Peyer's patch (tissue), 4 donors: ENCODE data around the gene PTPRK. TPM values are rescaled to one million over a fixed set of nuclear protein-coding genes. Genes with fewer than 3 reads are reported as not detected.
A peak's percentile ranks its signal among the peaks of the same experiment; 100 is the strongest.

Experiments
- DNase-seq, 3 donors: peaks; one replicate each; pipeline ENCODE4 v3.0.0-alpha.2; 2017 to 2019
- H3K27ac ChIP-seq, 4 donors: fragments of 200-600 bp; sonication (generic); one replicate each; pipeline ENCODE4 v1.5.1; 2016 to 2019
- H3K27me3 ChIP-seq, 2 donors: fragments of 200-600 bp; sonication (generic); one replicate each; pipeline ENCODE4 v1.5.1; 2019
- H3K36me3 ChIP-seq, 3 donors: fragments of 200-600 bp; sonication (generic); one replicate each; pipeline ENCODE4 v1.5.1; 2016 to 2019
- H3K4me1 ChIP-seq, 4 donors: fragments of 200-600 bp; sonication (generic); one replicate each; pipeline ENCODE4 v1.5.1; 2016 to 2019
- H3K4me3 ChIP-seq, 4 donors: fragments of 200-600 bp; sonication (generic); 1 replicate in 3 of 4; 2 replicates in 1 of 4; pipeline ENCODE4 v1.5.1; 2016 to 2019; ENCODE audit warnings: mild to moderate bottlenecking in 1 of 4
- H3K9me3 ChIP-seq, 4 donors: fragments of 200-600 bp; sonication (generic); one replicate each; pipeline ENCODE4 v1.5.1; 2016 to 2019; ENCODE audit warnings: mild to moderate bottlenecking in 1 of 4
- POLR2A ChIP-seq, 2 donors: fragments of 450-650 bp; IDR thresholded peaks; one replicate each; pipeline ENCODE4 v1.5.1; 2017; ENCODE audit warnings: antibody characterized with exemption in 2 of 2, mild to moderate bottlenecking in 2 of 2, moderate library complexity in 2 of 2
- total RNA-seq, 4 donors: library from RNA; depleted of rRNA; stranded (reverse); fragments of >200 nt; gene quantifications; one replicate each; pipeline ENCODE4 v1.1.0, GENCODE V29; 2016
- TF ChIP-seq, protein P1 (sequence below), 6 experiments: fragments of 450-650 bp in 4 of 6; fragments of 200-600 bp in 2 of 6; sonication (generic) in 1 of 6; IDR thresholded peaks; one replicate each; pipeline ENCODE4 v1.5.1; 2017 to 2019; ENCODE audit warnings: antibody characterized with exemption in 6 of 6, mild to moderate bottlenecking in 3 of 6, moderate library complexity in 1 of 6

The PTPRK gene
- total RNA-seq, 4 donors from 2014 or later, result 109 to 192 (median 153) TPM

DNA sequence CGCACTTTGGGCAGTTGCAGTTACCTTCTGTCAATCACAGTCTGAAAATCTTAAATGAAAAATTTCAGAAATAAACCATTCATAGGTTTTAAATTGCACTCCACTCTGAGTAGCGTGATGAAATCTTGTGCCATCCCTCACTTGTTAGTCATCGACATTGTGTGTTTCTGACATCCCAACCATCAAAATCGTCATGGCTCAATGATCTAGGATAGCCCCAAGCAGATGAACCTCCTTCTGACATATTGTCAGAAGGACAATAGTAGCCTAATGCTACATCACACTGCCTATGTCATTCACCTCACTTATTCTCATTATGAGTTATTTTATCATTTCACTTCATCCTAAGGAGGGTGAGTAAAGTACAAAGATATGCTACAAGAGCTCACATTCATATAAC is 284.8 kb downstream of the PTPRK start:
- H3K4me1 ChIP-seq, result no peaks in the 10 kb centered on the region
- no peak overlapping the region for H3K27ac ChIP-seq
- TF ChIP-seq POLR2A (IDR thresholded peaks at IDR 0.05), result no peak
- TF ChIP-seq, protein P1, sequence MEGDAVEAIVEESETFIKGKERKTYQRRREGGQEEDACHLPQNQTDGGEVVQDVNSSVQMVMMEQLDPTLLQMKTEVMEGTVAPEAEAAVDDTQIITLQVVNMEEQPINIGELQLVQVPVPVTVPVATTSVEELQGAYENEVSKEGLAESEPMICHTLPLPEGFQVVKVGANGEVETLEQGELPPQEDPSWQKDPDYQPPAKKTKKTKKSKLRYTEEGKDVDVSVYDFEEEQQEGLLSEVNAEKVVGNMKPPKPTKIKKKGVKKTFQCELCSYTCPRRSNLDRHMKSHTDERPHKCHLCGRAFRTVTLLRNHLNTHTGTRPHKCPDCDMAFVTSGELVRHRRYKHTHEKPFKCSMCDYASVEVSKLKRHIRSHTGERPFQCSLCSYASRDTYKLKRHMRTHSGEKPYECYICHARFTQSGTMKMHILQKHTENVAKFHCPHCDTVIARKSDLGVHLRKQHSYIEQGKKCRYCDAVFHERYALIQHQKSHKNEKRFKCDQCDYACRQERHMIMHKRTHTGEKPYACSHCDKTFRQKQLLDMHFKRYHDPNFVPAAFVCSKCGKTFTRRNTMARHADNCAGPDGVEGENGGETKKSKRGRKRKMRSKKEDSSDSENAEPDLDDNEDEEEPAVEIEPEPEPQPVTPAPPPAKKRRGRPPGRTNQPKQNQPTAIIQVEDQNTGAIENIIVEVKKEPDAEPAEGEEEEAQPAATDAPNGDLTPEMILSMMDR (IDR thresholded peaks at IDR 0.05), result no peak
- no peak for DNase-seq
- H3K27me3 ChIP-seq, result no peaks in the 10 kb centered on the region
- H3K36me3 ChIP-seq, result no peaks in the 10 kb centered on the region
- H3K4me3 ChIP-seq, result no peak overlapping the region
- H3K9me3 ChIP-seq, result no peaks in the 10 kb centered on the region

DNA sequence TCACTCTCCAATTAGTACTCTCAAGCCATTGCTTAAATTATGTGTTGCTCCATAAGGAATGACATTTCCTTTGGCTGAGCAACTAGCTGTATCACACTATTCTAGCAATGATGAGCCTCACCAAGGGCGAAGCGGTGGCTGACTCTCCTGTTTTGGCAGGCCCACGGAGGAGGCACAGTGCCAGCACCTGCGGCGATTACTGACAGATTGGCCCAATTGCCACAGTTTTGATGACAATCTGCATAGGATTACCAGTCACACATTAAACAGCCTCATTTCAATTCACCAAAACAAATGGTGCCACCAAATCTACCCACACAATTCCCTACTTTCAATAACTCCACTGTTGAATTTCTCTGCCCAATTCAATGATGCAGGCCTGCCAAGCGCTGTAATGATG is 286.9 kb downstream of the PTPRK start:
- no peaks in the 10 kb centered on the region for H3K36me3 ChIP-seq
- no peak for DNase-seq
- no peaks in the 10 kb centered on the region for H3K27me3 ChIP-seq
- no peaks in the 10 kb centered on the region for H3K9me3 ChIP-seq
- H3K4me1 ChIP-seq, result peaks cover 0 to 10% (median 0%) of the 10 kb centered on the region in 4 donors
- H3K4me3 ChIP-seq, result no peak overlapping the region
- H3K27ac ChIP-seq, result no peak overlapping the region
- TF ChIP-seq, protein P1 (IDR thresholded peaks at IDR 0.05), result no peak
- TF ChIP-seq POLR2A (IDR thresholded peaks at IDR 0.05), result no peak

DNA sequence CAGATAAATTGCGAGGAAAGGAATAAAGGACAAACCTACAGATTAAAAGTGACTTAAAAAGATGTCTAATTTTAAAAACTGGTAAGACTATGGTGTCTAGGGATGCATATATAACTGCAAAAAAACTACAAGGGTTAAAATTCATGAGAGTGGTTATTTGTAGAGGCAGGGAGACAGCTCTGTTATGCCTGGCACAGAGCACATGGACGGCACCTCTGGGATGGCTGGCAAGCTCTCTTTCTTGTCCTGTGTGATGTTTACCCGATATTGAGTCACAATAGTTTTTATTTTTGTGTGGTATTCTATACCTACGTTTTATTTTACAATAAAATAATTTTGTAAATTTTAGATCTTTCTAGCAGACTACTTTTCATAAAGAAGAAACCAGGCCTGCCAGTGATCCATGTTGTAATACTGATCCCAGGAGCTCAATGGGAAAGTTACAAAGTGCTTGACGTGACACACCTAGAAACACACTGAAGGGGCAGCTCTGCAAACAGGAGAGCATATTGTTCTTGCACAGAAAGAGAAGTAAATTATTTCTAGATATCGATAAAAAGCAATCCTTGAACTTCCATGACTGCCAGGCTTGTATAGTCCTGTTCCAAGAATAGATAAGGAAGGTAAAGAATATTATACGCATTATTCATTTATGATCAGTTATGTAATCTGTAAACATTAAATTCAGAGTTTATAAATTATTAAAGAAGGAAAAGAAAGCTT is 290.0 kb downstream of the PTPRK start:
- Histone ChIP-seq H3K27ac (peak overlapping the region in 3 of 4 donors; percentile 2 to 70 (median 59)), H3K4me1 (peaks cover 0 to 10% (median 0%) of the 10 kb centered on the region in 4 donors), H3K36me3 (no peaks in the 10 kb centered on the region), H3K27me3 (no peaks in the 10 kb centered on the region), H3K9me3 (no peaks in the 10 kb centered on the region), H3K4me3 (no peak overlapping the region)
- TF ChIP-seq, protein P1 (IDR thresholded peaks at IDR 0.05), result peak in 1 of 6 experiments; percentile 3
- TF ChIP-seq POLR2A (IDR thresholded peaks at IDR 0.05), result no peak
- DNase-seq, result peak in 1 of 3 donors; percentile 55

DNA sequence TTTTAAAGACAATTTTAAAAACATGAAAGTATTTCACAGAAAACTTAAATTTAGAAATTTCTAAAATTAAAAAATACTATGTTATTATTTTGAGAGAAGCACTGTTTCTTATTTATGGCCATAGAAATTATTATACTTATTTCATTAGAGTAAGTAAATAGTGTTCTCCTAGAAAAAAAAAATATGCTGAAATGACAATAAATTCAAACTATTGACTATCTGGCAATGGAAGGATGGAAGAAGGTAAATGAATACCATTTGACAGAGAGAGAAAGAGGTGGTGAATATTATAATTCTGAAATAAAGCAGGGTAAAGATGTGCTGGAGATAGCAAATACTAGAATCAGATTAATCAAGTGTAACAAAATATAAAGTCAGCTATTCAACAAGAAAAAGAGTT is 294.8 kb downstream of the PTPRK start:
- H3K36me3 ChIP-seq, result no peaks in the 10 kb centered on the region
- peaks cover 0 to 10% (median 0%) of the 10 kb centered on the region in 4 donors for H3K4me1 ChIP-seq
- H3K9me3 ChIP-seq, result no peaks in the 10 kb centered on the region
- H3K27ac ChIP-seq, result no peak overlapping the region
- DNase-seq, result no peak
- TF ChIP-seq, protein P1 (IDR thresholded peaks at IDR 0.05), result no peak
- no peak for TF ChIP-seq POLR2A (IDR thresholded peaks at IDR 0.05)
- no peaks in the 10 kb centered on the region for H3K27me3 ChIP-seq
- no peak overlapping the region for H3K4me3 ChIP-seq

DNA sequence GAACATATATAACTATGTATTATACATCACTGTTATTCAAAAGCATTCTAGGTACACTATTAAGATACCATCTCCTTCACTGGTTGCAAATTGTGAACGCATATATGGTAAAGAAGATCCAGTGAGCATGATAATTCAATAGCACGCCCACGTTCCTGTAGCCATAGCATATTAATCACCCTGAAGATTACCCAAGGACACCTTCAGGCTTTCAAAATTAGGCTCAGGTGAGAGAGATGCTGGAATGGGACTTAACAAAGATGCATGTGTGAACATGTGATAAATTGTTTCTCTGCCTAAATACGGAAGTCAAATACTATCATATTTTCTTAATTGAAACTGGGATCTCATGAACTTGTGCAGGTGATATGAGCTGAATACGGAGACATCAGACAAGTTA is 303.5 kb downstream of the PTPRK start:
- no peak overlapping the region for H3K4me3 ChIP-seq
- TF ChIP-seq POLR2A (IDR thresholded peaks at IDR 0.05), result no peak
- TF ChIP-seq, protein P1 (IDR thresholded peaks at IDR 0.05), result no peak
- H3K9me3 ChIP-seq, result no peaks in the 10 kb centered on the region
- H3K4me1 ChIP-seq, result no peaks in the 10 kb centered on the region
- H3K27ac ChIP-seq, result no peak overlapping the region
- DNase-seq, result no peak
- peaks cover 0 to 9% (median 0%) of the 10 kb centered on the region in 3 donors for H3K36me3 ChIP-seq
- no peaks in the 10 kb centered on the region for H3K27me3 ChIP-seq
